SU-DHL-6 (cell line): Measurements from ENCODE around the gene BEAN1.

Source experiments
- EZH2phosphoT487 ChIP-seq: fragments of 200-600 bp; sonication (generic), shearing (Covaris generic); conservative IDR thresholded peaks from 2 replicates; pipeline ENCODE4 v1.6.1; 2018; ENCODE audit warnings: mild to moderate bottlenecking, antibody characterized with exemption, low read length, moderate library complexity, mixed read lengths
- TF ChIP-seq, protein P1 (sequence below): fragments of 200-600 bp; sonication (generic); IDR thresholded peaks from one replicate; pipeline ENCODE4 v1.5.1; 2017; ENCODE audit warnings: antibody characterized with exemption, mild to moderate bottlenecking, low read length, moderate library complexity; ENCODE audit not compliant: insufficient read depth, poor library complexity, severe bottlenecking

DNA sequence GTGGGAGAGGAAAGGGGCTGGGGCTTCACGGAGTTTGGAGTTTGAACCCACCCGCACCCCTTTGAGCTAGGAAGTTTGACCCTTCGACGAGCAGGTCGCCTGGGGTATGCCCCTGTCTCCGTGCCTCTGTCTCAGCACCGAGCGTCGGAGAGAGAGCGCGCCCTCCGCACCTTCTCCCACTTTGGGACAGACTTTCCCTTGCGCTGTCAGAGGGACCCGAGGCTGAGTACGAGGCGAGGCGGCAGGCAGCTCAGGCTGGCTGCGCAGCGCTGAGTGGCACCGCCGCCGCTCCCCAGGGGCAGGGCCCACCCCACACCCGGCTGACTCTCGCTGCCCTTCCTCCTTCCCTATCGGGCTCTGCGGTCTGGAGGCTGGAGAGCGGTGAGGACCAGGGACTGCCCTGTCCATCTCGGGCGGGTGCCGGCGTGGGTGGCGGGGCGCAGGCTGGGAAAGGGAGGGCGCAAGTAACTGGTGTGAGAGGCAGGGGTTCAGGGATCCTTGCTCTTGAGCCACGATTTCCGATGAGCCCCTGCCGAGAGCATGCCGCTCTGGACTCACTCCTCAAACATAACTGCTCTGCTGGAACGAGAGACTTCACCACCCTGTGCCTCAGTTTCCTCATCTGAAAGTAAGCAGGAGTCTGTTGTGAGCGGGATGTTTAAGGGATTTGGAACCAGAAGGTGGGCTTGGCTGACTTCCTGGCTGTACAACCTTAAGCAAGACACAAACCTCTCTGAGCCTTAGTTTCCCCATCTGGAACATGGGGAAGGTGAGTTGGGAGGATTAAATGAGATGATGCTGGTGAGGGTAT, 981 bp downstream of the BEAN1 start:
- TF ChIP-seq, protein P1, sequence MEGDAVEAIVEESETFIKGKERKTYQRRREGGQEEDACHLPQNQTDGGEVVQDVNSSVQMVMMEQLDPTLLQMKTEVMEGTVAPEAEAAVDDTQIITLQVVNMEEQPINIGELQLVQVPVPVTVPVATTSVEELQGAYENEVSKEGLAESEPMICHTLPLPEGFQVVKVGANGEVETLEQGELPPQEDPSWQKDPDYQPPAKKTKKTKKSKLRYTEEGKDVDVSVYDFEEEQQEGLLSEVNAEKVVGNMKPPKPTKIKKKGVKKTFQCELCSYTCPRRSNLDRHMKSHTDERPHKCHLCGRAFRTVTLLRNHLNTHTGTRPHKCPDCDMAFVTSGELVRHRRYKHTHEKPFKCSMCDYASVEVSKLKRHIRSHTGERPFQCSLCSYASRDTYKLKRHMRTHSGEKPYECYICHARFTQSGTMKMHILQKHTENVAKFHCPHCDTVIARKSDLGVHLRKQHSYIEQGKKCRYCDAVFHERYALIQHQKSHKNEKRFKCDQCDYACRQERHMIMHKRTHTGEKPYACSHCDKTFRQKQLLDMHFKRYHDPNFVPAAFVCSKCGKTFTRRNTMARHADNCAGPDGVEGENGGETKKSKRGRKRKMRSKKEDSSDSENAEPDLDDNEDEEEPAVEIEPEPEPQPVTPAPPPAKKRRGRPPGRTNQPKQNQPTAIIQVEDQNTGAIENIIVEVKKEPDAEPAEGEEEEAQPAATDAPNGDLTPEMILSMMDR, result no peak
- TF ChIP-seq EZH2phosphoT487, result no peak
